Liver (tissue), 3 donors: ENCODE data around the gene RHOT1.

Experiments used
- FOXA1 ChIP-seq: IDR thresholded peaks from 2 replicates; pipeline ENCODE4 v1.6.1; 2016; ENCODE audit warnings: antibody characterized with exemption
- JUND ChIP-seq, 2 donors: IDR thresholded peaks; 2 replicates each; pipeline ENCODE4 v1.6.1; 2016; ENCODE audit warnings: antibody characterized with exemption in 2 of 2
- MAX ChIP-seq: IDR thresholded peaks from 2 replicates; pipeline ENCODE4 v1.6.1; 2016; ENCODE audit warnings: antibody characterized with exemption
- RAD21 ChIP-seq, 2 donors: IDR thresholded peaks; 2 replicates each; pipeline ENCODE4 v1.6.1; 2016; ENCODE audit warnings: antibody characterized with exemption in 2 of 2, mild to moderate bottlenecking in 2 of 2
- REST ChIP-seq: IDR thresholded peaks from 2 replicates; pipeline ENCODE4 v1.6.1; 2016; ENCODE audit warnings: antibody characterized with exemption, mild to moderate bottlenecking
- RXRA ChIP-seq, 2 donors: IDR thresholded peaks; 2 replicates each; pipeline ENCODE4 v1.6.1; 2017 to 2018; ENCODE audit warnings: antibody characterized with exemption in 2 of 2, mild to moderate bottlenecking in 1 of 2
- SP1 ChIP-seq: IDR thresholded peaks from 2 replicates; pipeline ENCODE4 v1.6.1; 2018; ENCODE audit warnings: antibody characterized with exemption, mild to moderate bottlenecking
- TAF1 ChIP-seq: conservative IDR thresholded peaks from 2 replicates; pipeline ENCODE4 v1.6.1; 2016; ENCODE audit warnings: antibody characterized with exemption, mild to moderate bottlenecking
- YY1 ChIP-seq: IDR thresholded peaks from 2 replicates; pipeline ENCODE4 v1.6.1; 2016; ENCODE audit warnings: antibody characterized with exemption, mild to moderate bottlenecking
- TF ChIP-seq, protein P1 (sequence below): fragments of 150-350 bp; IDR thresholded peaks from 2 replicates; pipeline ENCODE4 v1.5.1; 2017; ENCODE audit warnings: improper control_type of control experiment, low read depth, low read length; ENCODE audit not compliant: missing input control
- TF ChIP-seq, protein P2 (sequence below): IDR thresholded peaks from 2 replicates; pipeline ENCODE4 v1.6.1; 2016; ENCODE audit warnings: antibody characterized with exemption
- donor health status: healthy.
- donor health status: healthy.

DNA sequence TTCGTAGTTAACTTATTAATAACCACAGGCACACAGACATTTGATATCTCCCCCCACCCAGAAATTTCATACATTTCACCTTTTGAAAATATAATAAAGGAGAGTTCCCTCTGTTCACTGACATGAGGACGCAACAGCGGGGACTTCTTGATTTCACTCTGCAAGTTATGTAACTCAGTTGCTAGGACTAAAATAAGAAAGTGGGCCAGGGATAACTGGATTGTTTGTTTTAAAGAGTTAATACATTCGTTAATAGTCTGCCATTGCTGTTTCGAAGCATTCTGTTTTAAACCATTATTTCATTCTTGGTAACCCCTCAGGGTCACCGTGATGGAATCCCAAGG is 1.2 kb downstream of the RHOT1 start:
- TF ChIP-seq SP1 = no peak
- no peak for TF ChIP-seq RAD21 (IDR thresholded peaks at IDR 0.05)
- TF ChIP-seq, protein P1, sequence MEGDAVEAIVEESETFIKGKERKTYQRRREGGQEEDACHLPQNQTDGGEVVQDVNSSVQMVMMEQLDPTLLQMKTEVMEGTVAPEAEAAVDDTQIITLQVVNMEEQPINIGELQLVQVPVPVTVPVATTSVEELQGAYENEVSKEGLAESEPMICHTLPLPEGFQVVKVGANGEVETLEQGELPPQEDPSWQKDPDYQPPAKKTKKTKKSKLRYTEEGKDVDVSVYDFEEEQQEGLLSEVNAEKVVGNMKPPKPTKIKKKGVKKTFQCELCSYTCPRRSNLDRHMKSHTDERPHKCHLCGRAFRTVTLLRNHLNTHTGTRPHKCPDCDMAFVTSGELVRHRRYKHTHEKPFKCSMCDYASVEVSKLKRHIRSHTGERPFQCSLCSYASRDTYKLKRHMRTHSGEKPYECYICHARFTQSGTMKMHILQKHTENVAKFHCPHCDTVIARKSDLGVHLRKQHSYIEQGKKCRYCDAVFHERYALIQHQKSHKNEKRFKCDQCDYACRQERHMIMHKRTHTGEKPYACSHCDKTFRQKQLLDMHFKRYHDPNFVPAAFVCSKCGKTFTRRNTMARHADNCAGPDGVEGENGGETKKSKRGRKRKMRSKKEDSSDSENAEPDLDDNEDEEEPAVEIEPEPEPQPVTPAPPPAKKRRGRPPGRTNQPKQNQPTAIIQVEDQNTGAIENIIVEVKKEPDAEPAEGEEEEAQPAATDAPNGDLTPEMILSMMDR = no peak
- no peak for TF ChIP-seq REST
- TF ChIP-seq TAF1 = no peak
- TF ChIP-seq JUND (IDR thresholded peaks at IDR 0.05) = no peak
- TF ChIP-seq, protein P2, sequence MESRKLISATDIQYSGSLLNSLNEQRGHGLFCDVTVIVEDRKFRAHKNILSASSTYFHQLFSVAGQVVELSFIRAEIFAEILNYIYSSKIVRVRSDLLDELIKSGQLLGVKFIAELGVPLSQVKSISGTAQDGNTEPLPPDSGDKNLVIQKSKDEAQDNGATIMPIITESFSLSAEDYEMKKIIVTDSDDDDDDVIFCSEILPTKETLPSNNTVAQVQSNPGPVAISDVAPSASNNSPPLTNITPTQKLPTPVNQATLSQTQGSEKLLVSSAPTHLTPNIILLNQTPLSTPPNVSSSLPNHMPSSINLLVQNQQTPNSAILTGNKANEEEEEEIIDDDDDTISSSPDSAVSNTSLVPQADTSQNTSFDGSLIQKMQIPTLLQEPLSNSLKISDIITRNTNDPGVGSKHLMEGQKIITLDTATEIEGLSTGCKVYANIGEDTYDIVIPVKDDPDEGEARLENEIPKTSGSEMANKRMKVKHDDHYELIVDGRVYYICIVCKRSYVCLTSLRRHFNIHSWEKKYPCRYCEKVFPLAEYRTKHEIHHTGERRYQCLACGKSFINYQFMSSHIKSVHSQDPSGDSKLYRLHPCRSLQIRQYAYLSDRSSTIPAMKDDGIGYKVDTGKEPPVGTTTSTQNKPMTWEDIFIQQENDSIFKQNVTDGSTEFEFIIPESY = no peak
- TF ChIP-seq YY1 = no peak
- TF ChIP-seq FOXA1 = no peak
- TF ChIP-seq MAX = no peak
- TF ChIP-seq RXRA (IDR thresholded peaks at IDR 0.05) = no peak
